ENCODE data around the gene SURF1.

SURF1 gene

GRCh38 chr9:133361507-133362092 is 5.3 kb upstream of the SURF1 start:
- no peaks in the 10 kb centered on the region for H3K27me3 ChIP-seq (ENCODE audit: insufficient read depth, poor library complexity, severe bottlenecking)
- no peak overlapping the region for H3K4me3 ChIP-seq (replicated peaks; ENCODE audit: insufficient read depth, low read length)
- no peak for DNase-seq (ENCODE audit: low read depth in 1 of 2, low spot score in 1 of 2)
- H3K27ac ChIP-seq (replicated peaks) = no peak overlapping the region
- TF ChIP-seq SPI1 (IDR thresholded peaks at IDR 0.05; ENCODE audit: borderline replicate concordance, low read depth) (no peak), REST (IDR thresholded peaks at IDR 0.05; ENCODE audit: insufficient replicate concordance, low read depth) (no peak), POLR2AphosphoS5 (IDR thresholded peaks at IDR 0.05; ENCODE audit: low read depth) (no peak; the same call in 1 of the 2 replicates), GABPA (IDR thresholded peaks at IDR 0.05; ENCODE audit: low read depth) (no peak), CTCF (IDR thresholded peaks at IDR 0.05; ENCODE audit: insufficient read depth, low read length) (no peak)

- H3K27ac ChIP-seq (replicated peaks) = no peak overlapping the region
Observed at GRCh38 chr9:133360400-133361393, 4.4 kb upstream of the SURF1 start.

GRCh38 chr9:133359399-133360175 is 3.3 kb upstream of the SURF1 start:
- TF ChIP-seq SPI1 (IDR thresholded peaks at IDR 0.05; ENCODE audit: borderline replicate concordance, low read depth) (no peak), CTCF (IDR thresholded peaks at IDR 0.05; ENCODE audit: insufficient read depth, low read length) (peak; percentile 10), POLR2AphosphoS5 (IDR thresholded peaks at IDR 0.05; ENCODE audit: low read depth) (peak; percentile 29; the same call in 1 of the 2 replicates), GABPA (IDR thresholded peaks at IDR 0.05; ENCODE audit: low read depth) (no peak), REST (IDR thresholded peaks at IDR 0.05; ENCODE audit: insufficient replicate concordance, low read depth) (no peak)
- H3K27me3 ChIP-seq (ENCODE audit: insufficient read depth, poor library complexity, severe bottlenecking) = no peaks in the 10 kb centered on the region
- no peak overlapping the region for H3K27ac ChIP-seq (replicated peaks)
- no peak overlapping the region for H3K4me3 ChIP-seq (replicated peaks; ENCODE audit: insufficient read depth, low read length)
- DNase-seq (ENCODE audit: low read depth in 1 of 2, low spot score in 1 of 2) = no peak

More at GRCh38 chr9:133360400-133361393, 4.4 kb upstream of the SURF1 start:
- no peak for DNase-seq (ENCODE audit: low read depth in 1 of 2, low spot score in 1 of 2)
- Histone ChIP-seq H3K4me3 (replicated peaks; ENCODE audit: insufficient read depth, low read length) (no peak overlapping the region), H3K27me3 (ENCODE audit: insufficient read depth, poor library complexity, severe bottlenecking) (no peaks in the 10 kb centered on the region)
- TF ChIP-seq SPI1 (IDR thresholded peaks at IDR 0.05; ENCODE audit: borderline replicate concordance, low read depth) = no peak
- TF ChIP-seq REST (IDR thresholded peaks at IDR 0.05; ENCODE audit: insufficient replicate concordance, low read depth) = no peak
- TF ChIP-seq GABPA (IDR thresholded peaks at IDR 0.05; ENCODE audit: low read depth) = no peak
- TF ChIP-seq POLR2AphosphoS5 (IDR thresholded peaks at IDR 0.05; ENCODE audit: low read depth) = no peak; the same call in 1 of the 2 replicates

All from HL-60 (cell line).